HG02943 (cell line): Measurements from ENCODE around the gene DPF3.
"Not testable (repeated sequence)": the region's sequence is repeated elsewhere in the genome, so short reads cannot be mapped to it uniquely, and the experiment has no call there.

Experiments used
- ATAC-seq: cut with Tn5 transposase; IDR thresholded peaks from one replicate; pipeline ENCODE4 v1.9.1; 2021; ENCODE audit warnings: mild to moderate bottlenecking, low read depth, moderate library complexity; ENCODE audit not compliant: unreplicated experiment

DPF3 gene

GRCh38 chr14:72776701-72777261 lies 117.1 kb downstream of the DPF3 start:
- no peak for ATAC-seq

- no peak for ATAC-seq
Measured at GRCh38 chr14:72775923-72776554, 117.9 kb downstream of the DPF3 start.

GRCh38 chr14:72774894-72775620 lies 118.8 kb downstream of the DPF3 start:
- no peak for ATAC-seq

GRCh38 chr14:72774141-72774540 lies 119.8 kb downstream of the DPF3 start:
- ATAC-seq: no peak

- no peak for ATAC-seq
Measured at GRCh38 chr14:72771561-72771960, 122.3 kb downstream of the DPF3 start.

- no peak for ATAC-seq
Measured at GRCh38 chr14:72766296-72766695, 127.6 kb downstream of the DPF3 start.

GRCh38 chr14:72763892-72764291 lies 130.0 kb downstream of the DPF3 start:
- ATAC-seq: no peak

GRCh38 chr14:72759670-72760069 lies 134.2 kb downstream of the DPF3 start:
- no peak for ATAC-seq

GRCh38 chr14:72758993-72759392 lies 134.9 kb downstream of the DPF3 start:
- ATAC-seq: no peak

- no peak for ATAC-seq
Measured at GRCh38 chr14:72758420-72758819, 135.5 kb downstream of the DPF3 start.

- ATAC-seq: no peak
Measured at GRCh38 chr14:72756967-72757366, 136.9 kb downstream of the DPF3 start.

GRCh38 chr14:72755766-72756165 lies 138.1 kb downstream of the DPF3 start:
- ATAC-seq: no peak

- no peak for ATAC-seq
Measured at GRCh38 chr14:72754949-72755348, 139.0 kb downstream of the DPF3 start.

- ATAC-seq: no peak
Measured at GRCh38 chr14:72753879-72754400, 140.0 kb downstream of the DPF3 start.

- ATAC-seq: no peak
Measured at GRCh38 chr14:72753044-72753710, 140.7 kb downstream of the DPF3 start.

- ATAC-seq: no peak
Measured at GRCh38 chr14:72752034-72752412, 141.9 kb downstream of the DPF3 start.

GRCh38 chr14:72751276-72752033 lies 142.4 kb downstream of the DPF3 start:
- no peak for ATAC-seq

- not testable (repeated sequence) for ATAC-seq
Measured at GRCh38 chr14:72748921-72749320, 145.0 kb downstream of the DPF3 start.

GRCh38 chr14:72747652-72748051 lies 146.2 kb downstream of the DPF3 start:
- no peak for ATAC-seq
